ENCODE data around the gene FUS. TPM values are rescaled to one million over a fixed set of nuclear protein-coding genes. Genes with fewer than 3 reads are reported as not detected.
A peak's percentile ranks its signal among the peaks of the same experiment; 100 is the strongest.
"Not testable (repeated sequence)": the region's sequence is repeated elsewhere in the genome, so short reads cannot be mapped to it uniquely, and the experiment has no call there.

FUS gene
- total and polyA plus RNA-seq, 2 of the 8 experiments (the other 6 are each of a cell fraction or from before 2014, with no cell fraction given): 484 to 685 TPM

- not testable (repeated sequence) for FAIRE-seq; H2BK20ac ChIP-seq (ENCODE audit: low read length); H2BK5ac ChIP-seq (ENCODE audit: low read depth, low read length); H4K8ac ChIP-seq (ENCODE audit: extremely low read depth, insufficient read depth, low read length); H3K9me3 ChIP-seq (ENCODE audit: insufficient read depth in 2 of 2, low read depth in 1 of 2, low read length in 1 of 2); H3K9ac ChIP-seq (replicated peaks in 1 of 4; ENCODE audit: extremely low read depth in 1 of 4, low read depth in 3 of 4, low read length in 3 of 4); H4K20me1 ChIP-seq (replicated peaks in 1 of 2; ENCODE audit: control insufficient read depth in 1 of 2, insufficient read depth in 2 of 2, low read length in 2 of 2); H2AFZ ChIP-seq (ENCODE audit: low read length); H3K4me2 ChIP-seq (ENCODE audit: insufficient read depth in 1 of 2, low read depth in 2 of 2, low read length in 2 of 2); H4K5ac ChIP-seq (ENCODE audit: insufficient read length, low read depth, low read length); H4K91ac ChIP-seq (replicated peaks; ENCODE audit: insufficient read length, low read length); H2BK120ac ChIP-seq (replicated peaks; ENCODE audit: low read depth, low read length); H3K18ac ChIP-seq (ENCODE audit: extremely low read depth, low read length); H3K27ac ChIP-seq (ENCODE audit: low read depth, low read length); H3K27me3 ChIP-seq (replicated peaks in 1 of 4; ENCODE audit: control insufficient read depth in 3 of 4, extremely low read depth in 1 of 4, insufficient read depth in 3 of 4, low read length in 3 of 4); H3K4me3 ChIP-seq (ENCODE audit: extremely low read depth in 1 of 4, insufficient read depth in 2 of 4, low read depth in 3 of 4, low read length in 4 of 4); DNase-seq (ENCODE audit: low read depth in 1 of 2, low spot score in 2 of 2); H3K79me1 ChIP-seq (ENCODE audit: low read depth, low read length); H3K56ac ChIP-seq (replicated peaks; ENCODE audit: insufficient read length, low read depth, low read length); H2AK5ac ChIP-seq (ENCODE audit: low read depth, low read length); H3K23ac ChIP-seq (ENCODE audit: insufficient read length); H3K14ac ChIP-seq (ENCODE audit: insufficient read length); H2BK15ac ChIP-seq (ENCODE audit: low read length); H3K4ac ChIP-seq (replicated peaks; ENCODE audit: insufficient read length, low read depth, low read length)
- peaks cover 4 to 16% (median 6%) of the 10 kb centered on the region in 4 experiments for H3K36me3 ChIP-seq (ENCODE audit: control insufficient read depth in 2 of 4, insufficient read depth in 4 of 4, low read length in 3 of 4)
- WGBS, 2 experiments (ENCODE audit: extremely low coverage in 1 of 2, insufficient coverage in 1 of 2, insufficient read length in 1 of 2, insufficient replicate concordance in 2 of 2, low coverage in 1 of 2, low lambda C conversion rate in 2 of 2, missing lambda C conversion rate in 1 of 2): 90% methylated on average over 15 of the region's 20 CpGs; no CpG with 5 or more reads in 1 of the 2 experiments
- H3K79me2 ChIP-seq (ENCODE audit: control insufficient read depth in 1 of 2, insufficient read depth in 2 of 2, low read length in 2 of 2): peaks cover 0 to 19% of the 10 kb centered on the region in 2 experiments; a peak in 2 of 4 replicates
- ChIA-PET POLR2A (ENCODE audit: partially characterized antibody) (interaction anchor here (0.9 to 34.9 kb wide), 7 partner anchors 16 to 152 kb away, joined by 3 to 713 read pairs (median 9); partner anchors contain the start of genes BCKDK, FUS, HSD3B7 and KAT8), CTCF (ENCODE audit: partially characterized antibody) (interaction anchor here (0.6 to 2.6 kb wide), 5 partner anchors 20 to 219 kb away, joined by 3 to 10 read pairs (median 3); partner anchors contain the start of gene KAT8)
- peaks cover 5 to 45% (median 35%) of the 10 kb centered on the region in 4 experiments for H3K4me1 ChIP-seq (replicated peaks in 1 of 4; ENCODE audit: control insufficient read depth in 3 of 4, insufficient read depth in 4 of 4, low read length in 3 of 4)
- peaks cover 16% of the 10 kb centered on the region for H3K23me2 ChIP-seq (ENCODE audit: low read depth, low read length)
- peak overlapping the region; percentile 96; the same call in 1 of the 2 replicates for H2BK12ac ChIP-seq (ENCODE audit: low read depth, low read length)
Observed at GRCh38 chr16:31136822-31137499, 43.0 kb upstream of the FUS start.
